Mammary epithelial cell (primary cell): ENCODE measurements around the gene COL23A1.

Experiments used
- CTCF ChIP-seq, 2 donors: IDR thresholded peaks in 1 of 2; conservative IDR thresholded peaks in 1 of 2; 2 replicates each; pipeline ENCODE4 v1.5.1; 2011 to 2012; ENCODE audit warnings: inconsistent platforms in 2 of 2, low read length in 2 of 2, mild to moderate bottlenecking in 2 of 2, control low read depth in 1 of 2, low read depth in 1 of 2; ENCODE audit not compliant: insufficient read depth in 1 of 2; ENCODE audit errors: extremely low read depth in 1 of 2
- EZH2 ChIP-seq: IDR thresholded peaks from 2 replicates; pipeline ENCODE4 v1.6.1; 2012; ENCODE audit warnings: low read length, inconsistent platforms, borderline replicate concordance

GRCh38 chr5:178218237-178218776, 371.9 kb downstream of the COL23A1 start:
- no peak for TF ChIP-seq CTCF (conservative IDR thresholded peaks at IDR 0.05 in 1 of 2, IDR thresholded peaks at IDR 0.05 in 1 of 2; ENCODE audit: extremely low read depth in 1 of 2, insufficient read depth in 1 of 2, low read depth in 1 of 2, low read length in 2 of 2)
- no peak for TF ChIP-seq EZH2
